GM12891 (cell line): ENCODE data around the gene CCDC50.

Source experiments
- POLR2A ChIP-seq: IDR thresholded peaks from 2 replicates; pipeline ENCODE4 v1.6.1; 2011; ENCODE audit warnings: low read depth, low read length, control low read depth
- POLR2AphosphoS5 ChIP-seq: IDR thresholded peaks from 2 replicates; pipeline ENCODE4 v1.6.1; 2011; ENCODE audit warnings: low read depth, low read length, control low read depth

GRCh38 chr3:191329654-191330529 is 698 bp downstream of the CCDC50 start, which contains the start of gene UTS2B:
- no peak for TF ChIP-seq POLR2A
- no peak for TF ChIP-seq POLR2AphosphoS5
